GM21529 (cell line): Measurements from ENCODE around the gene HOXB3.

ENCODE experiments used
- ATAC-seq: cut with Tn5 transposase; IDR thresholded peaks from one replicate; pipeline ENCODE4 v1.9.1; 2021; ENCODE audit not compliant: unreplicated experiment

Gene HOXB3

DNA sequence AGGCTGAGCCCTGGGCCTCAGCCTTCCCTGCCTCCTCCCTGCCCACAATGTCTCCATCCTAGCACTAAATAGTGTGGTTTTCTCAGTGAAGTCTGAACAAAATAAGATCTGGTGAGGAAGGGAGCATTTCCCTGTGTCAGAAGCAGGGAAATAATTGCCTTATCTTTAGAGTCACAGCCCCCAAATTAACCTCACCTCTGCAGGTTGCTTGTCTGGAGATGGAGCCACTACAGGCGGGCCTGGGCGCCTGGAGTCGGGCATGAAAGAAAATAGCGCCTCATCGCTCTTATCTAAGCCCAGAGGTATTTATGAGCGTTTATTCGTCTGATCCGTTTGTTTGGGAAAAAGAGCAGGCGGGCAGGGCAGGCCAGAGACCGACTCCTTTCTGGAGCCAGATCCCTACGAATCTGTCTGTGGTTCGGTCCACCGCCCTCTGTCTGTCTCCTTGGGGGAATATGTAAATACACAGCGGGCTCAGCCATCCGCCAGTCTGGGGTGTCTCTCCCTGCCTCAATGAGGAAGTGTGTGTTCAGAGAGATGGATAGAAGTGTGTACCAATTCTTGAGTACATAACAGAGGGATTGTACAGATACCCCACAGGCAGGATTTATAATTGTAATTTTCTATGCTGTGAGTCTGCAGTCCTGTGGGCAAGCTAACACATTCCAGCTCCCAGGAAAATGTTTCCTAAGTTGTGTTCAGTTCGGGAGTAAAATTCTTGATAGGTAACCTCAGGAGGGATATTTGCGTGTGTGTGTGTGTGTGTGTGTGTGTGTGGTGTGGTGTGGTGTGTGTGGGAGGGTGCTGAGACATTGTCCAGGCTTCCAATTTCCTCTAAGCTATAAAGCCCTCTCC is 10.4 kb upstream of the HOXB3 start:
- ATAC-seq = no peak

DNA sequence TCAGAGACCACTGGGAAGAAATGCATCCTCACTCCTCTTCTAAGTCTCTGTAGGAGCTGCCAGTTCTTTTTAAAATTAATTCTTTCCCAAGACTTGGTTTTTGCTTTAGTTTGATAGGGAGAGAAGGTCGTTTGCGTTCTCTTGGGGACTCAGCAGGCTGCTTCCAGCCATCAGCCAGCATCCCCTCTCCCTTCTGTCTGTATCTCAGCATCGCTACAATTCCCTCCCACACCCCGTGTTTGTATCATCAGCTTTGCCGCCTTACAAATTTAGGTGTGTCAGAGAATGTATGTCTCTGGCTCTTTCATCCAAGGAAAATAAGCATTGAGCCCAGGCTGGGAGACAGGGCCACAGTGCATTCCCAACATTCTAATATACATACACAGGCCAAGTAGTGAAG is 9.3 kb upstream of the HOXB3 start:
- ATAC-seq = no peak

- ATAC-seq = no peak
Observed at GRCh38 chr17:48598736-48599135, 8.7 kb upstream of the HOXB3 start.

DNA sequence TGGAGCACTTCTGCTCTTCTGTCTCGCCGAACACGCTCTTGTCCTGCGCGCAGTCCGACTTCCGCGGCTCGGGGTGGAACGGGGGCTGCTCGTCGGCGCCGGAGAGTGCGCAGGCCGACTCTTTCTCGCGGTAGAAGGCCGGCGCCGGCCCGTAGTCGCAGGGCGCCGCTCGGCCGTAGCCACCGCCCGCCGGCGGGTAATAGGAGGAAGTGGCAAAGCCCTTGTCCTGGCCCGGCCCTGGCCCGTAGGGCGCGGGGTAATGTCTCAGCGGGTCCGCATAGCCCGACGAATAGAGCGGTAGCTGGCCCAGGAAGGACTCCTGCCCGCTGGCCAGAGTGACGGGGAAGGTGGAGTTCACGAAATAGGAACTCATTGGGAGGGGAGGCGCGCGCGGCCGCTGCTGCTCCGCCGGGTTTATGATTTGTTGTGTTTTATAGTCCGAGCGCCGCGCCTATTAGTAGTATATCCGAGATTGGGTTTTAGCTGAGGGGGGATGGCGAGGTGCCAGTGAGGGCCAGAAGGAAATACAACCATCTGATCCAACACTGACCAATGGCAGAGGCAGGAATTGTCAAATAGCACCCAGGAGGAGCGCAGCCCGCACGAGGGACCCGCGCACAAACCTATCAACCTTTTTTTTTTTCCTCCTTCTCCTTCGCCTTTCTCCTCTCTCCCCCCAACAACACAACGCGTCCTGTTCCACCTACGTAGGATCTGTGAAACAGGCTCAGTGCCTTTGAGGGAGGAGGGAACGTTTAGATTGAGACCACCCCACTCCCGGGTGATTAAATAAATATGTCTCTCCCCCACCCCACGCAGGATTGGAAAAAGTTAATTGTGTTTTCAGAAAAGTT is 8.0 kb upstream of the HOXB3 start:
- no peak for ATAC-seq

GRCh38 chr17:48597528-48597777 is 7.4 kb upstream of the HOXB3 start:
- ATAC-seq = no peak

GRCh38 chr17:48596735-48597527 is 6.9 kb upstream of the HOXB3 start:
- no peak for ATAC-seq

- no peak for ATAC-seq
Observed at GRCh38 chr17:48596000-48596734, 6.1 kb upstream of the HOXB3 start.

- no peak for ATAC-seq
Observed at GRCh38 chr17:48595278-48595999, 5.4 kb upstream of the HOXB3 start.

- ATAC-seq = no peak
Observed at GRCh38 chr17:48594538-48595277, 4.7 kb upstream of the HOXB3 start.

- no peak for ATAC-seq
Observed at GRCh38 chr17:48593840-48594537, 3.9 kb upstream of the HOXB3 start.

- no peak for ATAC-seq
Observed at GRCh38 chr17:48593126-48593829, 3.2 kb upstream of the HOXB3 start, which contains the start of gene HOXB5. HOXB5 (minus strand) TSS chr17:48593779; CDS start chr17:48593682, 97 bp downstream.

DNA sequence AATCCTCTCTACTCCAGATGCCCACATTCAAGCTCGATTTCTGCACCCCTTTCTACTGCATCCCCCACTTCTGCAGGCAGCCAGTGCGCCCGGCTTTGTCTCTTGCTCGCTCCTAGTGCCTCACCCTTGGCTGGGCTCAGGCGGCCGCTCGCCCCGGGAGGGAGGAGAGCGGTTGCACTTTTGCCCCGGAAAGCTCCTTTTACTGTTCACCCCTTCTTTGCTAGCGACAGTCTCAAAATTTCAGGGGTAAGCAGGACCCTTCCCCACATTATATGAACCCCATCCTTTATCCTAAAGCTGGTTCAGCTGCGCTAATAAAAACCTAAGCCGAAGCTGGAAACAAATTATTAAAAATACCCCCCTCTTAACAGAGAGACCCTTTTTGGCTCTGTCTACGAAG is 2.5 kb upstream of the HOXB3 start:
- no peak for ATAC-seq

DNA sequence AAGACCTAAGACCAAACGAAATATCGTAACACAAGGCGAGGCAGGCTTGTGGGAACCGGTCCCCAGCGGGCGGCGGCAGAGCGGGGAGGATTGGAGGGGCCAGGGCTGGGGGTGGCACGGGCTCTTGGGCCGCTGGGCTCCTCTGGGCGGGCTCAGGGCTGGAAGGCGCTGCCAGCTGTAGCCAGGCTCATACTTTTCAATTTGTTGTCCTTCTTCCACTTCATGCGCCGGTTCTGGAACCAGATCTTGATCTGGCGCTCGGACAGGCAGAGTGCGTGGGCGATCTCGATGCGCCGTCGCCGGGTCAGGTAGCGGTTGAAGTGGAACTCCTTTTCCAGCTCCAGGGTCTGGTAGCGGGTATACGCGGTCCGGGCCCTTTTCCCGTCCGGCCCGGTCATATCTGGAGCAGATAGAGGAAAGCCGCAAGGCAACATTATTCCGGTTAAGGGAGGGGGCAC is 2.0 kb upstream of the HOXB3 start:
- no peak for ATAC-seq

- ATAC-seq = no peak
Observed at GRCh38 chr17:48591255-48592056, 1.4 kb upstream of the HOXB3 start.

DNA sequence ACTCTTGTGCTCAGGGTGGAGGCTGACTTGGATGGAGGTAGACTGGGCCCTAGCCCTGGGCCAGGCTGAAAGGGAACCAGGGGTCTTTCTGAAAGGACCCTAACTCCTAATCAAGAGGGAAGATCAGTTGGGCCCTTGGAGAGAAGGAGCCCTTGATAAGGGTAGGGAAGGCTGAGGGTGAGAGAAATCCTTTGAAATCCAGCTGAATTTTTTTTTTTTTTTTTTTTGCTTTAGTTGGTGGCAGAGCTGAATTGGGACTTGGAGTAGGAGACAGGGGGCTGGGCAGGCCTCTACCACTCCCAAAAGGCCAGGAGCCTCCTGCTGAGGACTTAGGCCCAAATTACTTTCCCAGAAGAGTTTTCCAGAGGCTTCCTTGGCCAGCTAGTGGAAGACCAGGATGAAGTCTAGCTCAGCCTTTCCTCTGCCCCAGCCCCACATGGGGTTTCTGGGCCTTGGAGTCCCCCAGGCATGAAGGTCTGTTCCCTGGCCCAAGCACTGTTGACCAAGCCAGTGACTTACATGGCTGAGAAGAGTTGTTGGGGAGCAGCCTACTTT is 643 bp upstream of the HOXB3 start:
- no peak for ATAC-seq

DNA sequence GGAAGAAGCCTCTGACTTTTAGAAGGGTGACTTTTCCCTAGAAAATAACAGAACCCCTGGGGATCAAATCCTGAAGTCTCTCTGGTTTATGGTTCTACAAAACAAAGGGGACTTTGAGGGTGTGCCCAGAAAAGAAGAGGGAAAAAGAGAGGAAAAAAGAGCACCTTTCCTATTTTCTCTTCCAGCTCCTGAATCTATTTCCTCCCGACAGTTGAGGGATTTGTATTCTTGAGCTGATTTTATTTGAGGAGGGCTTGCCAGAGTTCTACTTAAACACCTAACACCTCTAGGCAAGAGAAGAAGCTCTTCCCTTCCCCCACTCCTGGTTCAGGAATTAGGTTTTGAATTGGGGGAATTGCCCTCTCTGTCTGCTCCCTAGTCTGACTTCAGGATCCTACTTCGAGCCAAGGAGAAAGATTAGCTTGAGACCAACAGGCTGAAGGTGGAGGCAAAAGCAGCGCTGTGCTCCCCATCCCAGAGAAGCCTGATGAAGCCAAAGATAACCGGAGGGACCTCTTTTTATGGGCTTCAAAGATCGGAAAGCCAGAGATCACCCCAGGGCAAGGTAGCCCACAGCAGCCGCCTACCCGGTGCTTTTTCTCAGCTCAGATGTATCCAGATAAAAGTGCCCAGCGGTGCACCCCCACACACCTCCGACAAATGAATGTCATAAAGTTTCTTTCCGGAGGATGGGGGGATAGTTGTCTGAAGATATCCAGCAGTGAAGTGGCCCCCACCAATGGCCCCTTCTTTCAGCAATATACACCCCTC is 796 bp downstream of the HOXB3 start:
- ATAC-seq = no peak
